Activated CD8-positive, alpha-beta memory T cell treated with anti-CD3 and anti-CD28 coated beads, Interleukin-2, amount 50 U/mL, for 1 hour (primary cell): ENCODE measurements around the gene ITPRID2.
"Not testable (repeated sequence)": the region's sequence is repeated elsewhere in the genome, so short reads cannot be mapped to it uniquely, and the experiment has no call there.

Source experiments
- DNase-seq: peaks from one replicate; pipeline ENCODE4 v3.0.0-alpha.2; 2020; ENCODE audit errors: extremely low read depth

Gene ITPRID2

GRCh38 chr2:181916726-181917718 lies 25.5 kb downstream of the ITPRID2 start:
- DNase-seq, result no peak

GRCh38 chr2:181918188-181918587 lies 26.7 kb downstream of the ITPRID2 start:
- DNase-seq, result no peak

- no peak for DNase-seq
These were observed 31.6 kb downstream of the ITPRID2 start for GRCh38 chr2:181923121-181923520.

- DNase-seq, result no peak
These were observed 32.8 kb downstream of the ITPRID2 start for GRCh38 chr2:181924336-181924735.

GRCh38 chr2:181934694-181935093 lies 43.2 kb downstream of the ITPRID2 start:
- DNase-seq, result no peak

- DNase-seq, result no peak
These were observed 45.9 kb downstream of the ITPRID2 start for GRCh38 chr2:181937473-181937872.

GRCh38 chr2:181943411-181944124 lies 52.0 kb downstream of the ITPRID2 start:
- no peak for DNase-seq

- no peak for DNase-seq
These were observed 52.8 kb downstream of the ITPRID2 start for GRCh38 chr2:181944164-181944913.

- DNase-seq, result no peak
These were observed 53.4 kb downstream of the ITPRID2 start for GRCh38 chr2:181944914-181945291.

- no peak for DNase-seq
These were observed 55.1 kb downstream of the ITPRID2 start for GRCh38 chr2:181946444-181947127.

GRCh38 chr2:181947273-181947672 lies 55.7 kb downstream of the ITPRID2 start:
- DNase-seq, result no peak

- DNase-seq, result no peak
These were observed 56.7 kb downstream of the ITPRID2 start for GRCh38 chr2:181948227-181948626.

- no peak for DNase-seq
These were observed 57.5 kb downstream of the ITPRID2 start for GRCh38 chr2:181949047-181949446.

- DNase-seq, result no peak
These were observed 61.1 kb downstream of the ITPRID2 start for GRCh38 chr2:181952404-181953226.

- DNase-seq, result peak; percentile 17
These were observed 62.5 kb downstream of the ITPRID2 start for GRCh38 chr2:181953881-181954537.

- no peak for DNase-seq
These were observed 63.0 kb downstream of the ITPRID2 start for GRCh38 chr2:181954538-181954883.

GRCh38 chr2:181955010-181955409 lies 63.5 kb downstream of the ITPRID2 start:
- DNase-seq, result no peak

- DNase-seq, result not testable (repeated sequence)
These were observed 64.3 kb downstream of the ITPRID2 start for GRCh38 chr2:181955866-181956265.

- no peak for DNase-seq
These were observed 66.1 kb downstream of the ITPRID2 start for GRCh38 chr2:181957668-181958067.

GRCh38 chr2:181958726-181959125 lies 67.2 kb downstream of the ITPRID2 start:
- no peak for DNase-seq
